ENCODE results near the gene PITPNM1.

- no peak for TF ChIP-seq CTCF (conservative IDR thresholded peaks at IDR 0.05; ENCODE audit: low read length)
- TF ChIP-seq EZH2phosphoT487 (IDR thresholded peaks at IDR 0.05; ENCODE audit: borderline replicate concordance): no peak
Observed at GRCh38 chr11:67542971-67543370, 37.8 kb upstream of the PITPNM1 start.

All from Loucy (cell line).